B cell (primary cell): ENCODE measurements around the gene LIF.
"Not testable (repeated sequence)": the region's sequence is repeated elsewhere in the genome, so short reads cannot be mapped to it uniquely, and the experiment has no call there.

ENCODE experiments used
- CTCF ChIP-seq: fragments of 200-600 bp; IDR thresholded peaks from one replicate; pipeline ENCODE4 v1.8.0; 2022; ENCODE audit warnings: antibody characterized with exemption, mild to moderate bottlenecking
- EZH2 ChIP-seq: IDR thresholded peaks from 2 replicates; pipeline ENCODE4 v1.6.1; 2012; ENCODE audit warnings: borderline replicate concordance, low read depth, mild to moderate bottlenecking, moderate library complexity, low read length; ENCODE audit not compliant: insufficient read depth, poor library complexity, severe bottlenecking

DNA sequence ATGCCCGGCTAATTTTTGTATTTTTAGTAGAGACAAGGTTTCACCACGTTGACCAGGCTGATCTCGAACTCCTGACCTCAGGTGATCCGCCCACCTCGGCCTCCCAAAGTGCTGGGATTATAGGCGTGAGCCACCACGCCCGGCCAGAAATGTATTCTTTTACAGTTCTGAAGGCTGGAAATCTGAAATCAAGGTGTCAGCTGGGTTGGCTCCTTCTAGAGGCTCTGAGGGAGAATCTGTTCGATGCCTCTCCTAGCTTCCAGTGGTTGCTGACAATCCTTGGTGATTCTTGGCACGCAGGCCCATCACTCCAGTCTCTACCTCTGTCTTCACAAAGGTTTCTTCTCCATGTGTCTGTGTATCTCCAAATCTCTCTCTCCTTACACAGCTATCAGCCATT is 45.7 kb downstream of the LIF start:
- TF ChIP-seq CTCF, EZH2: not testable (repeated sequence)
